Measurements from ENCODE around the gene AKAP8L.

Gene AKAP8L

DNA sequence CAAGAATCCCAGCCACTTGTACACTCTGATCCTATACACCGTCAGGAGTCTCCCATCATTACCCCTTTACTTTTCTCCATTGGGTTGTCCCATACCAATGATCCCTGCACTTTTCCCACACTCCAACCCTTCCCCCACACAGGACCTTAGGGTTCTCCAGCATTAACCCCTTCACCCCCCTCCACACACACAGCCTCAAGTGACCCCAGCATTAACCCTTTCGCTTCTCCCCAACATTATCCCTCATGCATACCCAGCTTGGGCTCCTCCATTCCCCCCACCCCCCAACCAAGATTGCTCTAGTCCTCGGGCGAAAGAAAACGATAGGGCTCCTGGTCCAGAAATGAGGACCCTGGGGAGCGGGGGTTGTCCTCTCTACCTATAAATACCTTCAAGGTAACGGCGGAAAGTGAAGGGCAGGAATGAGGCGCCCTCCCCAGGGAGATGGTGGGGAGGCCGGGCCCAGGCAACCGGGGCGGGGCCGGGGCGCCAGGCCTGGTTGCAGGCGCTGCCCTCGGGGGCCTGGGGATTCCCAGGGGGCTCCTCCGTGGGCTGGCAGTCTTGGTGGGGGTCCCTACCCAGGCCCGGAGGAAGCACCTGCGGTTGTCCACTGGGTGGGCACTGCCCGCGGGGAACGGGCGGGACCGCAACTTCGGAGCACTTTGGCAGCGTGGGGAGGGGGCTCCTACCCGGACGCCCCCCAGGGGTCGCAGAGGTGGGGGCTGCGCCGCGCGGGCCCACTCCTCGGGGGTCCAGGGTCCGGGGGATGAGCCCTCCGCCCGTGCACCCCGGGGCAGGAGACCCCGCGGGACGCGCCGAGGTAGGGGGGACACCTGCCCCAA is 30.2 kb upstream of the AKAP8L start:
- no peak for DNase-seq (ENCODE audit: low spot score)

DNA sequence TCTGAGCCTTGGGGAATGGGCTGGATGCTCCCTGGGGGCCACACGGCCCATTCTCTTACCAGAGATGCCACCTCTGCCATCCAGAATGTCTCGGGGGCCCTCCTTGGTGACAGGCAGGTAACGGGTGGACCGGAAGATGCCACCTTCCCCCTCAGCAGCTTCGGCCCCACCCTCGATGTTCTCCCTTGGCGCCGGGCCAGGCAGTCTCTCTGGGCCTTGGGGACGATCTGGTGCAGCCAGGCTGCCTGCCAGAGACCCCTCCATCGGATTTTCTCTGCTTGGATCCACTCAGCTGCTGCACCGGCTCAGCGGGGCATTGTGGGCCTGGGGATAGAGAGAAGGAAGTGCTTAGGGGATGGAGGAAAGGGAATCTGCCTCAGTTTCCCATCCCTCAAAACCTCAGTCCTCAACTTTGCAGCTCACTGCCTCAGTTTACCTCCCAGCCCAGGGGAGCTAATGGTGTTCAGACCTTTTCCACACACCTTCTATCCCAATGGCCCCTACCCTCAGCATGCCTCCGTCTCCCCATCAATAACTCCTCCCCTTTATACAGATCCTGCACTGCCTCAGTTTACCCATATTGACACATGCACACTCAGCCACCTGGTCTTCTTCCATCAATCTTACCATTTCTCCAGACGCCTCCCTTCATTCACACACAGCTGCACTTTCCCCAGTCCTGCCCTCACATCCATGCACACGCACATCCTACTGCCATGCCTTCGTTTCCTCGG is 29.4 kb upstream of the AKAP8L start:
- no peak for DNase-seq (ENCODE audit: low spot score)

DNA sequence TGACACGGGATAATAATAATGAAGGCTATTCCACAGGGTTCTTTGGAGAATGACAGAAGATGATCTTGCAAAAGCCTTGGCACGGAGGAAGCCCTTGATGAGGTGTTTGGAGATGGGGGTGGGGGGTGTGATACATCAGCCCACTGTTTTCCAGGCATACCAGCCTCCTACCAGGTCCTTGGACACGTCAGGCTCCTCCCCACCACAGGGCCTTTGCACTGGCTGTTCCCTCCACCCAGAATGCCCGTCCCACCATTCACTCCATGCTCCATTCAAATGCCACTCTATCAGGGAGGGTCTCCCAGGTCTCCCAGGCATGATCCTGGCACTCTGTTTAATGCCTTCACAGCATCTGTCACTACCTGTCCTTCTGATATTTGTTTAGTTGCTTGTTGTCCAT is 28.3 kb upstream of the AKAP8L start:
- no peak for DNase-seq (ENCODE audit: low spot score)

DNA sequence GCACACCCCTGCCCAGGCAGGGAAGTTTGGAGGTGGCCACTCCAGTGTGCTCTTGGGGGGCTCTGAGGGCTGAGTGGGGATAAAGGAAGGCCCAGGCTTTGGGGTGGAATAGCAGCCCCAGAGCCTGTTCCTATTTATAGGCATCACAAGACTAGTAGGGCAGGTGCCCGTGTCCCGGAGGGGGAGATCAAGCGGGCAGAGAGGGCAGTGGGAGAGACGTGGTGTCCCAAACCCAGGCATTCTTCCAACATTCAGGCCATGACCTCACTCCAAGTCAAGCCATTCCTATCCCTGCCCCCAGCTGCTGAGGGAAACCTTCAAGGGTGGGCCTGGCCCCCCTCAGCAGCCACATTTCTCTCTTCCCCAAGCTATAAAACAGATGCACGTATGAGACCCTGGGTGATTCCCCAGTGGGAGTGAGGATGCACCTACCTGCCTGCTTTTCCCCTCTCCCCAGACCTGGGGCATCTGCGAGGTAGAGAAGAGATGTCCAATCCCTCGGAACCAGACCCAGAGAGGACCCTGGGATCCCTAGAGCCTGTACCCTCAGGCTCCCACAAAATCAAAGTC is 27.1 kb upstream of the AKAP8L start:
- DNase-seq (ENCODE audit: low spot score), result no peak

DNA sequence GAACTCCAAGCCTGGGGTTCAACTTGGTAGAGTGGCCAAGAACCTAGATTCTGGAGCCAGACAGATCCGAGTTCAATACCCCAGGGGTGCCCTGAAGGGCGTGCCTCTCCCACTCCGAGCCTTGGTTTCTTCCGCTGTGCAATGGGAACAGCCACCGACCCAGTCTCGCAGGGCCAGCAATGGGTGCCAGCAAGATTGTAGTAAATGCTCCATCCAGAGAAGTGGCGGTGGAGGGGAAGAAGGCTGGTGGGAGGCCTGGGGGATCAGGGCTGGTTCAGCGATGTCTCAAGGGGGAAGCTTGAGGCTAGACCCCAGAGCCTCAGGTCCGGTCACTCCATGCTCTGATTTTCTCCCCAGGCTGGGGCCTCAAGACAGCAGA is 26.4 kb upstream of the AKAP8L start:
- no peak for DNase-seq (ENCODE audit: low spot score)

DNA sequence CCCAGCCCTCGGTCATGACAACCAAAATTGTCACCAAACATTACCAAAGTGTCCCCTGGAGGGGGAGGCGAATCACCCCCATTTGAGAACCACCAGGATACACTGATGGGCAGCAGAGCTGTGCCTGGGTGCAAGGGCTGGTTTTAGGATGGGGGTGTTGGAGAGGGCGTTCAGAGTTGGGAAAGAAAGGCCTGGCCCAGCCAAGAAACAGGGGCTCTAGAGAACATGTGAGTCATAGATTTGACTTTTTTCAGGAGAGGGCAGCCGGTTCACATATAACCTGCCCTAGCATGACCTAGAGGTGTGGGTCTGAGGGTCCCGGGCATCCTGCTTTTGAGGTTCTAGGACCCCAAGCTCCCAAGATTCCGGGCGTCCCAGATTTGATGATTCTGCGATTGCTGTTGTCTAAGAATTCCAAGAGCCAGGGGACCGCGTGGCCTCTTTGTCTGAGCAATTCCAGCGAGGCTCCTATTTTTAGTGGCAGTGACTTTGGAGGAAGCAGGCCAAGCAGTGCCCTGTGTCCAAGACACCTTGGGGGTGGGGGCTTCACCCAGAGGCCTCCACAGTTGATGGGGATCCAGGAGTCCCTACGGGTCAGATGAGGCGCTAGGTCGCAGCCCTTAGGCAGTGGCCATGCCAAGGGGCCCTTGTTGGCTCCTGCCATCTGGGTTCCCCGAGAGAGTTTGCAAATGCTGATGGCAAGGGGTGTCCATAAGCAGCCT is 25.9 kb upstream of the AKAP8L start:
- DNase-seq (ENCODE audit: low spot score), result no peak

DNA sequence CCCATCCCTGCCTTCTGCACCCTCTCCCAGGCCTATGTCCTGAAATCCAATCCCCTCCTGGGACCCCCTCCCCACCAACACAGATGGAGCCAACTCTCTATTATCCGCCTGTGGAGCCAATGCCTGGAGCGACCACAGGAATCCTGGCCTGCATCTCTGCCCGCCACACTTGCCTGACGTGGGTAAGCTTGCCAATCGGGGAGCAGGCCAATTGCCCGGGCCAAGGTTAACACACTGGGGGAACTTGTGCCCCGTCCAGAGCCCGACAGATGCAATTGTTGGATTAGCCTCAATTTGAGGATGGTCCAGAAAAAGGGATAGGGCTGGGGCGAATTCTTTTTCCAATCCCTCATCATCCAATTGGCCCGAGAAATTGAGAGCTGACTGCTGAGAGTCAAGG is 25.1 kb upstream of the AKAP8L start:
- no peak for DNase-seq (ENCODE audit: low spot score)

DNA sequence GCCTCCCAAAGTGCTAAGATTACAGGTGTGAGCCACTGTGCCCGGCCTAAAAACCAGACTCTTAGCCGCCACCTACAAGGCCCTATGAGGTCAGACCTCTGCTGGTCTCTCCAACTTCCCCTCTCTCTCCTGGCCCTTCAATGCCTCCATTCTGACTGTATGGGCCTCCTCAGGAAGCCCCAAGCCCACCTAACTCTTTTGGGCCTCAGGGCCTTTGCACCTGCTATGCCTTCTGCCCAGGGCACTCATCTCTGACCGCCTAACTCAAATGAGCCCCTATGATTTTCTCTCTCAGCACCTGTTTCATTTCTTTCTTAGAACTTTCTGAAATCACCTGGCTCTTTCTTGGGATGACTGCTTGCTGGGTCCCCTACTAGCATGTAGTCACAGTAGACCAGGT is 24.5 kb upstream of the AKAP8L start:
- DNase-seq (ENCODE audit: low spot score), result no peak

DNA sequence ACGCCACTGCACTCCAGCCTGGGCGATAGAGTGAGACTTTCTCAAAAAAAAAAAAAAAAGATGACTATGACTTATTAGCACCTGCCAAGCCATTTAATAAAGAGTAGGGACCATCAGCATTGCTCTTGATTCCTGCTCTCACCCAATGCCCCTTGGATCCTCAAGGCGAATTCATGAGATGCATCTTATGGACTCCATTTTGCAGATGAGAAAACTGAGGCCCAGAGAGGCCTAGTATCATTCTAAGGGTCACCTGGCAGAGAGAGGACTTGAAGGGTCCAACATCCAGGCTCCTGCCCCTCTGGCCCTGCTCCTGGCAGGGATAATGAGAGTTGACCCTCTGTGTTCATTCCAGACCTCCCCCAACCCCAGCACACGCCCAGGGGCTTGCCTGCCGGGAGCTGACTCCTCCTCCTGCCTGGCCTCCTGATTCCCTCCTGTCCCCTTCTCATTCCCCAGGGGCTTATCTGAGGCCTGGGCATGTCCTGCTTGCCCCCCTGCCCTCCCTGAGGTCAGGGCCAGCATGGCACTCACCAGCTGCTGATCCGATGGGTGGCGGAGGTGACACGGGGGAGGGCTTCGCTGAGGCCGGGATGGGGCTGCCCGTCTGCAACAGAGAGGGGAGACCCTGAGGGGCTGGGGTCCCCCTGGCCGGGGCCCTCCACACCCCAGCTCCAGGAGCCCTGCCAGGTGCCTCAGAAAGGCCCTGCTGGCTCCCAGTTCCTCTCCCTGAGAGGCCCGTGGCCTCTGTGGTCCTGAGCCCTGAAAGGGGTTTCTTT is 23.5 kb upstream of the AKAP8L start:
- no peak for DNase-seq (ENCODE audit: low spot score)

DNA sequence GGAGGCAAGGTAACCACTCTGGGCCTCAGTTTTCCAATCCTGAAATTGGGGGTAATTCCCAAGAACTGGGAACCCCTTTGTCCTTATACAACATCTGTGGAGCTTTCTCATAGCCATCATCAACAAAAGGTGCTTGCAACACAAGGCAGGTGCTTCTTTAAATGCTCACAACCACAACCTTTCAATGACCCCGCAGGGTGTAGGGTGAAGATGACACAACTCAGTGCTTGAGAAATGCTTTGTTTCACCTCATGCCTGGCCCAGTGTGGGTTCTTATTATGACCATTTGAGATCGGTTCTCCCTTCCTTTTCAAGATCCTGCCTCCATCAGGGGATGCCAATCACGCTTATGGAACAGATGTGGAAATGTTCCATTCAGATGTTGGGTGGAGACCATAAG is 22.5 kb upstream of the AKAP8L start:
- DNase-seq (ENCODE audit: low spot score), result no peak

DNA sequence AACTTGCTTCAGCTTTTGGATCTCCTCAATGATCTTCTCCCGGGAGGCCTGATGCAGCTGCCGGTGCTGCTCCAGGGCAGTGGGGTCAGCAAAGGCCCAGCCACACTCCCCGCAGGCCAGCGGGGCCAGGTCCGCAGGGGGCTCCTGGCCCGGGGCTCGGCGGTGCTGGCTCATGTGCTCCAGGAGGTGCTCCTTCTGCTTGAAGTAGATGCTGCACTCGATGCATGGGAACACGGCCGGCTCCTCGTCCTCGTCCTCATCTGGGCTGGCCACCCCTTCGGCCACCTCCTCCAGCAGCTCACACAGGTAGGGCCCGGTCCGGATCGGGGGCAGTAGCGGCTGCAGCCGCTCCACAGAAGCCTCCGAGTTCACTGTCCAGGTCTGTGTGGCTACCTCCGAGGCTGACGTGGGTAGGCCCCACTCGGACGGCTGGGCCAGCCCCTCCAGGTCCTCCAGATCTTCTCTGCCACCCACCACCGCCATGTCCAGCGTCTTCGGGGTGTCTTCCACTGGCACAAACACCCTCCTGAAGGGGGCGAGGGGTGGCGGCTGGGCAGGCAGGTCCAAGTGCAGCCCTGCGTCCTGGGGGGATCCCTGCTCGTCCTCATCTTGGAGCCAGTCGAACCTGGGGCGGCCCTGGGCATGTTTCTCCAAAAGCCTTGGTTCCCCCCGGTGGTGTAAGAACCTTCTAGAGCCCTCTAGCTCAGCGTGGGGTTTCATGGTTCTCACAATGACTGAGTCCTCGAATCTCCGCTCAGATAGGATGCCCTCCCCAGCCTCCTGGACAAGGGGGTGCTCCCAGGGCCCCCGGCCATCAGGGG is 21.2 kb upstream of the AKAP8L start:
- no peak for DNase-seq (ENCODE audit: low spot score)

DNA sequence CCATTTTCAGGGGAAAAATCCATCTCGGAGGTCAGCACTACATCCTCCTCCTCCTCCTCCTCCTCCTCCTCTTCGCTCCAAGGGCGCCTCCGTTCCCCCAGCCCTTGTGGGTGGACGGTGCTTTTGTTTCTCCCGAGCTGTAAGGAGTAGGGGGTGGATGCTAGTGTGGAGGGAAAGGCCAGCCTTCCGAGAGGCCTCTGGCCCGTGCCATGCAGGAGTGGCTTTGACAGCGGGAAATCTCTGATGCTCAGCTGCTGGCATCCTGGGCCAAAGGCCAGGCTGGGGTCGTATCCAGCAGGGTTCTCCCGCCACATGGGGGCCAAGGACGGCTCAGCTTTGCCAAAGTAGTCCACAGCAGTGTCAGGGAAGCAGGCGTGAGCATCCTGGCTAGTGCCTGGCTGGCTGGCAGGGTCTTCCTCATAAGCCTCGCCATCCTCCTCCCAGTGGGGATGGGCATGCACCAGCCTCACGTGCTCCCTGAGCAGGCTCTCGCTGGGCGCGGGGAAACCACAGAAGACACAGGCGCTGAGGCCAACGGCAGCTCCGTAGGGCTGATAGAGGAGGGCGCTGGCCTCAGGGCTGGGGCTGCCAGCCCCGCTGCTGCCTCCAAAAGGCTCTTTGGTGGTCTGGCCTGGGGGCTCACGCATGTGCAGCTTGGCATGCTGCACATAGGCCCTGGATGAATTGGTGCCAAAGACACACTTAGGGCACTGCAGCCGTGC is 20.5 kb upstream of the AKAP8L start:
- no peak for DNase-seq (ENCODE audit: low spot score)

DNA sequence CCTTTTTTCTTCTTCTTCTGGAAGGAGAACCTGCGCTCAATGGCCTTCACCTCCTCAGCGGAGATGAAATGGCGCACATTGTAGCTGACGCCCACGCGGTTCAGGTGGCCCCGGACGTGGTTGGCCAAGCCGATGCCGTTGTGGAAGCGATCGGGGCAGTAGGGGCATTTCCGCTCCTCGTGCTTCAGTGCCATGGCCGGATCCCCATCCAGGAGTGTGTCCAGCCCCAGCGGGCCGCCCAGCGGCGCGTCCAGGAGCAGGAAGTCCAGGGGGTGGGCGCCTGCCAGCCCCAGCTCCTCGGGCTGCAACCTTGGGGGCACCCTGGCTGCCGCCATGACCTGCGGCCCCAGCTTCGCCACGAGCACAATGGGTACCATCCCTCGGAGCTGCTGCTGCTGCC is 19.8 kb upstream of the AKAP8L start:
- DNase-seq (ENCODE audit: low spot score), result no peak

DNA sequence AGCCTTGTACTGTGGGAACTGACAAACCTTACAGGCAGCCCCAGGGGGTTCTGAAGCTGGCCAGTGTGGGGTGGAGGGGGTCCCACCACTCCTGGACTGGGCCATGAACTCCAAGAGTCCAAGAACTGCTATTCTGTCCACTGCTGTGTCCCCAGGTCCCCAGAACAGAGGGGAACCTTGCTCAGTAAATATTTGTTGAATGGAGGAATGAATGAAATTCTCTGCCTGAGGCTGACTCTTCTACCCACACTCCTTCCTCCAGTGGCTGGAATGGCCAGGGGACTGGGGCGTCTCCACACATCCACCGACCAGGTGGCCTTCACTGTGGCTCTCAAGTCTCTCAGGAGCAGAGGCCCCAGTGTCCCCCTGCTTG is 19.3 kb upstream of the AKAP8L start:
- DNase-seq (ENCODE audit: low spot score), result no peak

DNA sequence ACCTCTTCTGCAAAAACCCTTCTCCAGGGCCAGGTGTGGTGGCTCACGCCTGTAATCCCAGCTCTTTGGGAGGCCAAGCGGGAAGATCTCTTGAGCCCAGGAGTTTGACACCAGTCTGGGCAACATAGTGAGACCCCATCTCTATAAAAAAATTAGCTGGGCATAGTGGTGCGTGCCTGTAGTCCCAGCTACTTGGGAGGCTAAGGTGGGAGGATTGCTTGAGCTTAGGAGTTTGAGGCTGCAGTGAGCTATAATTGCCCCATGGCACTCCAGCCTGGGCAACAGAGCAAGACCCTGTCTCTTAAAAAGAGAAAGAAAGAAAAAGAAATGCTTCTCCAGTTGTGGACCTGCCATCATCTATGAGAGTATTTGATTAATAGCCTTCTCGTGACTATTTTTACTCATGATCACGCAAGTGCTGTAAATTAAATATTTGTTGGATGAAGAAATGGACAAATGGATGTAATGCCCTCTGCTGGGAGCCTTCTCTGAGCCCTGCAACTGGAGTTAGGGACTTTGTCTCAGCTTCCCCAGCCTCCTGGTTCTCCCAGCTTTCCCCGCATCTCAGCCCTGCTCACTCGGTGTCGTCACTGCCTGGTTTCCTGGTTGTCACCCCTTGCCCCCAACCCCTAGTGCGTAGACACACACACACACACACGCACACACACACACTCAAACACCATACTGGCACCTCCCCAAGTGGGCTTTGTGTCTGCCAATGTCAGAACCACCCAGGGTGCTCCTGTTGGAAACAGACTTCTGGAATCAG is 18.8 kb upstream of the AKAP8L start:
- no peak for DNase-seq (ENCODE audit: low spot score)

DNA sequence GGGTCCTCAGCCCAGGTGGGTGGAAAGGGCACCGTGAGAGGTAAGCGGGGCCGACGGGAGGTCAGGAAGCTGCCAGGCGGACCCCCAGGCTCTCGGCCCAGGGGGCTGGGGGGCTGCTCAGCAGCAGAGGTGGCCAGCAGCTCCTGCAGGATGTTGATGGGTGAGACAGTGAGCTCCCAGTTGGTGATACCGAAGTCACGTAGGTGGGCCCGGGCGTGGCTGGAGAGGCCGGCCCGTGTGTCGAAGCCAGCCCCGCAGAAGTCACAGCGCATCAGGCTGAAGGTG is 18.0 kb upstream of the AKAP8L start:
- no peak for DNase-seq (ENCODE audit: low spot score)

DNA sequence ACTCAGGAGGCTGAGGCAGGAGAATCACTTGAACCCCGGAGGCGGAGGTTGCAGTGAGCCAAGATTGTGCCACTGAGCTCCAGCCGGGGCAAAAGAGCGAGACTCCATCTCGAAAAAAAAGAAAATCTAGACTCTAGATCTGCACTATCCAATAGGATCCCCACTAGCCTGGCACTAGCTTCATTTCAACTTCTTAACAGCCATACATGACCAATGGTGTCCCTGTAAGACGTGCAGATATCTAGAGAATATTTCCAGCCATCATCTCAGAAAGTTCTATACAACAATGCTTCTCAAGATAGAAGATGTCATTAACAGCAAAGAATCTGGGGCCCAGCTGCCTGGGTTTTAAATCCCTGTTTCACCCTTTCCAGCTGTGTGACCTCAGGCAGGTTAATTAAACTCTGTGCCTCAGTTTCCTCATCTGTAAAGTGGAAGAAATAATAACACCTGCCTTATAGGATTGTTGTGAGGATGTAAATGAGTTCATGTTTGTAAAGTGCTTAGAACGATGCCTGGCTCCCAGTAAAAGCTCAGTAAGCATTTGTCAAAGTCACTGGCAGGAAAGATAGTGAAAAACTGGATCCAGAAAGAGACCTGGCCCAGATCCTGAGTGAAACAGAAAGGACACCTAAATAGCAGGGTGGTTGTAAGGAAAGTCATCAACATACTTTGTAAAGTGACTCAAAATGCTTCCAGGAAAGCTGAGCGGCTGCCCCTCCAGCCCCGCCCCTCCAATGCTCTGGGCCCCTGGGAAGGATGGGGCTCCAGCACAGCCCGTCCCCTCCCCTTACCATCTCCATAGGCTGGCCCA is 17.4 kb upstream of the AKAP8L start:
- DNase-seq (ENCODE audit: low spot score), result no peak

DNA sequence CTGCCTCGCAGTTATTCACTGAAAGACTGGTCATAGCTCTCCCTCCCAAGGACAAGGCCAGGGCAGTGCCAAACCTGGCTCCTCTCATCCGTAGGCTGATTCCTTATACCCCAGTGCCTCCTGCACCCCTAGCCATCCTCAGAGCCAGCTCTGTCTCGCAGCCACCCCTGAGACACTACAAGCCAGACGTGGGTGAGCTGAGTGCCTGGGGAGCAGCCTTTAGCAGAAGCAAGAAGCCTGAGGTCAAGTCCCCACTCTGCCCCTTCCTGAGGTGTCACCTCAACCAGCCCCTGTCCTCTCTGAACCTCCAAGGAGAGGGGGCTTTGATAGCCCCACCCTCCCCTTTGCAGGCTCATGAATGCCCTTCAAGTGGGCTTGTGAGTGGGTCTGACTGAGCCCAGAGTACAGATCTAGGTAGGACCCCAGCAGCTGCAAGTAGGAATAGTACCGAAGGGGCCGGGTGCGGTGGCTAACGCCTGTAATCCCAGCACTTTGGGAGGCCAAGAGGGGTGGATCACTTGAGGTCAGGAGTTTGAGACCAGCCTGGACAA is 14.8 kb upstream of the AKAP8L start:
- DNase-seq (ENCODE audit: low spot score), result no peak
